GM21786 (cell line): ENCODE data around the gene ZNF599.

Experiments
- ATAC-seq: cut with Tn5 transposase; IDR thresholded peaks from one replicate; pipeline ENCODE4 v1.9.1; 2021; ENCODE audit not compliant: unreplicated experiment

ZNF599 gene

GRCh38 chr19:34744896-34745690 lies 27.9 kb downstream of the ZNF599 start:
- ATAC-seq, result no peak

GRCh38 chr19:34734537-34735103 lies 38.4 kb downstream of the ZNF599 start:
- ATAC-seq, result no peak

GRCh38 chr19:34733746-34734536 lies 39.1 kb downstream of the ZNF599 start, which contains the start of gene ZNF181:
ZNF181 (plus strand) TSS chr19:34734243; CDS start chr19:34735038, 795 bp downstream.
- peak; percentile 84 for ATAC-seq

GRCh38 chr19:34733266-34733745 lies 39.7 kb downstream of the ZNF599 start:
- peak; percentile 3 for ATAC-seq

GRCh38 chr19:34732612-34733211 lies 40.3 kb downstream of the ZNF599 start:
- ATAC-seq, result no peak

- ATAC-seq, result no peak
These were observed 41.1 kb downstream of the ZNF599 start for GRCh38 chr19:34731964-34732363.

GRCh38 chr19:34731019-34731829 lies 41.8 kb downstream of the ZNF599 start:
- ATAC-seq, result no peak

- ATAC-seq, result no peak
These were observed 47.6 kb downstream of the ZNF599 start for GRCh38 chr19:34725400-34725799.

- no peak for ATAC-seq
These were observed 50.7 kb downstream of the ZNF599 start for GRCh38 chr19:34722353-34722752.

GRCh38 chr19:34715357-34715756 lies 57.7 kb downstream of the ZNF599 start:
- no peak for ATAC-seq

- no peak for ATAC-seq
These were observed 59.8 kb downstream of the ZNF599 start for GRCh38 chr19:34713262-34713637.

- ATAC-seq, result no peak
These were observed 60.4 kb downstream of the ZNF599 start for GRCh38 chr19:34712395-34713261.

GRCh38 chr19:34711890-34712289 lies 61.1 kb downstream of the ZNF599 start:
- no peak for ATAC-seq
